ENCODE measurements around the gene MACROH2A2. TPM values are rescaled to one million over a fixed set of nuclear protein-coding genes. Genes with fewer than 3 reads are reported as not detected.

The MACROH2A2 gene
- total RNA-seq, 2 donors from 2014 or later = 177 to 187 TPM

DNA sequence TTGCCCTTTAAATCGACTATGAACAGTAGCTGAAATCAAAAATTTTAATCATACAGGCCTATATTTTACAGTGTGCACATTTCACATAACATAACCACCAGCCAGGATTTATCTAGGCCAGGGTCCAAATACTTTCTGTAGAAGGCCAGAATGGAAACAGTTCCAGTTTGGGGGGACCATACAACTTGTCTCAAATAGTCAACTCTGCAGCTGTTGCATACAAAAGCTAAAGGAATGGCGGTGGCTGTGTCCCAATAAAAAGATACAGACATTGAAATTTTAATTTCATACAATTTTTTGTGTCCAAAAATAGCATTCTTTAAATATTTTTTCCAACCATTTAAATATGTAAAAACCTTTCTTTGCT lies 94.6 kb downstream of the MACROH2A2 start:
- Histone ChIP-seq H3K36me3 (ENCODE audit: control insufficient read depth, insufficient read depth, low read length) (peaks cover 36% of the 10 kb centered on the region), H3K9me3 (ENCODE audit: control insufficient read depth, low read length) (no peaks in the 10 kb centered on the region), H3K27me3 (ENCODE audit: control insufficient read depth, insufficient read depth, low read length, poor library complexity, severe bottlenecking) (peaks cover 8% of the 10 kb centered on the region), H3K4me3 (ENCODE audit: low read length) (peak overlapping the region; percentile 71), H3K4me1 (ENCODE audit: control insufficient read depth, insufficient read depth, low read length) (no peaks in the 10 kb centered on the region), H3K27ac (ENCODE audit: low read depth, low read length) (peak overlapping the region; percentile 76), H3K9ac (ENCODE audit: extremely low read depth, low read length, poor library complexity, severe bottlenecking) (no peak overlapping the region)
- Mint-ChIP-seq H3K9me3 (no peaks in the 10 kb centered on the region), H3K27me3 (ENCODE audit: insufficient read depth) (no peaks in the 10 kb centered on the region), H3K4me1 (peaks cover 11% of the 10 kb centered on the region), H3K4me3 (peak overlapping the region; percentile 65), H3K27ac (peak overlapping the region; percentile 97), H3K36me3 (ENCODE audit: low read depth) (peaks cover 31% of the 10 kb centered on the region)
- no peak for DNase-seq
- TF ChIP-seq CTCF (conservative IDR thresholded peaks at IDR 0.05) = no peak
- WGBS, 2 experiments (ENCODE audit: insufficient coverage in 1 of 2, insufficient read length in 1 of 2) = 66 to 71% methylated on average over 2 of the region's 2 CpGs

- Mint-ChIP-seq H3K27ac (peak overlapping the region; percentile 33), H3K4me3 (no peak overlapping the region), H3K9me3 (no peaks in the 10 kb centered on the region), H3K27me3 (ENCODE audit: insufficient read depth) (no peaks in the 10 kb centered on the region), H3K36me3 (ENCODE audit: low read depth) (peaks cover 44% of the 10 kb centered on the region), H3K4me1 (peaks cover 6% of the 10 kb centered on the region)
- H3K4me3 ChIP-seq (ENCODE audit: low read length) = no peak overlapping the region
- peaks cover 8% of the 10 kb centered on the region for H3K27me3 ChIP-seq (ENCODE audit: control insufficient read depth, insufficient read depth, low read length, poor library complexity, severe bottlenecking)
- no peaks in the 10 kb centered on the region for H3K9me3 ChIP-seq (ENCODE audit: control insufficient read depth, low read length)
- no peaks in the 10 kb centered on the region for H3K4me1 ChIP-seq (ENCODE audit: control insufficient read depth, insufficient read depth, low read length)
- DNase-seq = no peak
- no peak overlapping the region for H3K27ac ChIP-seq (ENCODE audit: low read depth, low read length)
- no peak for TF ChIP-seq CTCF (conservative IDR thresholded peaks at IDR 0.05)
- H3K9ac ChIP-seq (ENCODE audit: extremely low read depth, low read length, poor library complexity, severe bottlenecking) = no peak overlapping the region
- WGBS, 2 experiments (ENCODE audit: insufficient coverage in 1 of 2, insufficient read length in 1 of 2) = 97 to 100% methylated on average over 3 to 5 of the region's 5 CpGs
- H3K36me3 ChIP-seq (ENCODE audit: control insufficient read depth, insufficient read depth, low read length) = peaks cover 49% of the 10 kb centered on the region
These were observed 95.9 kb downstream of the MACROH2A2 start for GRCh38 chr10:70148516-70148915.

DNA sequence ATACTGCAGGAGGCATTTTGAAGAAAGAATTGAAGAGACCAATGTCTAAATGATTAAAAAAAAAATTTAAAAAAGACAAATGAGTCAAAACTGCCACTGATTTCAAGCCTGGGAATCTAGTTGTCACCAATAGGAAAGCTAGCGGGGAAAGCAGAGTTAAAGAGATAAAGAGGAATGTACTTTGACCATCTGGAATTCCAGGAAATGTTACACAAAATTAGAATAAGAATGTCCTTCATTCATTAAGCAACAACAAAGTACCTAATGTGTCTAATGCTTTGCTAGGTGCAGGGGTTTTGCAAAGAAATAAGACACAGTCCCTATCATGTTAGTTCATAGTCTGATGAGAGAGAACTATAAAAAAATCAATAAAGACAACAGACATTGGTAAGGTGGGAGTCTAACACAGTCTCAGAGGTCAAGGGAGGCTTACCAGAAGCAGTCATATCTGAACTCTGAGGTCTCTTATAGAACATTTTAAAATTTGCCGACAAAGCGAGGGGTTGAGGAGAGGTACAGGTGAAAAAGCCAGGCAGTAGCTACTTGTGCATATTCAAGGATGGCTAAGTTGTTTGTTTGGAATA lies 102.7 kb downstream of the MACROH2A2 start:
- H3K36me3 ChIP-seq (ENCODE audit: control insufficient read depth, insufficient read depth, low read length) = peaks cover 92% of the 10 kb centered on the region

More for the DNA sequence above, 102.7 kb downstream of the MACROH2A2 start:
- TF ChIP-seq CTCF (conservative IDR thresholded peaks at IDR 0.05) = no peak
- Histone ChIP-seq H3K9me3 (ENCODE audit: control insufficient read depth, low read length) (no peaks in the 10 kb centered on the region), H3K4me3 (ENCODE audit: low read length) (no peak overlapping the region), H3K4me1 (ENCODE audit: control insufficient read depth, insufficient read depth, low read length) (peaks cover 4% of the 10 kb centered on the region), H3K27me3 (ENCODE audit: control insufficient read depth, insufficient read depth, low read length, poor library complexity, severe bottlenecking) (no peaks in the 10 kb centered on the region), H3K9ac (ENCODE audit: extremely low read depth, low read length, poor library complexity, severe bottlenecking) (no peak overlapping the region), H3K27ac (ENCODE audit: low read depth, low read length) (no peak overlapping the region)
- 62 to 63% methylated on average over 3 of the region's 3 CpGs for WGBS, 2 experiments (ENCODE audit: insufficient coverage in 1 of 2, insufficient read length in 1 of 2)
- no peak for DNase-seq
- H3K9me3 Mint-ChIP-seq = no peaks in the 10 kb centered on the region
- H3K4me1 Mint-ChIP-seq = peaks cover 14% of the 10 kb centered on the region
- no peaks in the 10 kb centered on the region for H3K27me3 Mint-ChIP-seq (ENCODE audit: insufficient read depth)
- H3K4me3 Mint-ChIP-seq = no peak overlapping the region
- peaks cover 78% of the 10 kb centered on the region for H3K36me3 Mint-ChIP-seq (ENCODE audit: low read depth)
- H3K27ac Mint-ChIP-seq = peak overlapping the region; percentile 6

All from endodermal cell (in vitro differentiated cells).